A549 (cell line): Measurements from ENCODE around the gene ANTXR2.
"Not testable (repeated sequence)": the region's sequence is repeated elsewhere in the genome, so short reads cannot be mapped to it uniquely, and the experiment has no call there.

ENCODE experiments used
- CTCF ChIP-seq: fragments of >200 bp; sonication (Bioruptor Twin); formaldehyde crosslinking; IDR thresholded peaks from 3 replicates; pipeline ENCODE4 v1.5.1; 2016
- KDM1A ChIP-seq: fragments of 200-600 bp; sonication (generic); IDR thresholded peaks from 2 replicates; pipeline ENCODE4 v1.6.1; 2016; ENCODE audit warnings: low read depth, mild to moderate bottlenecking
- KDM5A ChIP-seq: fragments of 200-600 bp; sonication (generic); IDR thresholded peaks from 2 replicates; pipeline ENCODE4 v1.6.1; 2016; ENCODE audit warnings: antibody characterized with exemption, mild to moderate bottlenecking
- POLR2A ChIP-seq: IDR thresholded peaks from 2 replicates; pipeline ENCODE4 v1.6.1; 2012; ENCODE audit warnings: mild to moderate bottlenecking, low read length
- RFX5 ChIP-seq: fragments of 450-650 bp; IDR thresholded peaks from 2 replicates; pipeline ENCODE4 v1.7.1; 2014; ENCODE audit warnings: antibody characterized with exemption, mild to moderate bottlenecking, moderate library complexity
- TP53 ChIP-seq: fragments of 250-450 bp; sonication (Bioruptor Pico); IDR thresholded peaks from 2 replicates; pipeline ENCODE4 v1.5.0; 2021; ENCODE audit warnings: mild to moderate bottlenecking, moderate library complexity
- ZFP36 ChIP-seq: fragments of 450-650 bp; IDR thresholded peaks from 2 replicates; pipeline ENCODE4 v1.6.1; 2014; ENCODE audit warnings: borderline replicate concordance; ENCODE audit not compliant: partially characterized antibody
- TF ChIP-seq, protein P1 (sequence below): fragments of 150-350 bp; IDR thresholded peaks from 2 replicates; pipeline ENCODE4 v1.6.1; 2014; ENCODE audit warnings: low read depth, mild to moderate bottlenecking, low read length

- TF ChIP-seq RFX5; ZFP36; POLR2A; CTCF; TP53 (CRISPR knock-in tag); KDM5A; KDM1A: not testable (repeated sequence)
- TF ChIP-seq, protein P1, sequence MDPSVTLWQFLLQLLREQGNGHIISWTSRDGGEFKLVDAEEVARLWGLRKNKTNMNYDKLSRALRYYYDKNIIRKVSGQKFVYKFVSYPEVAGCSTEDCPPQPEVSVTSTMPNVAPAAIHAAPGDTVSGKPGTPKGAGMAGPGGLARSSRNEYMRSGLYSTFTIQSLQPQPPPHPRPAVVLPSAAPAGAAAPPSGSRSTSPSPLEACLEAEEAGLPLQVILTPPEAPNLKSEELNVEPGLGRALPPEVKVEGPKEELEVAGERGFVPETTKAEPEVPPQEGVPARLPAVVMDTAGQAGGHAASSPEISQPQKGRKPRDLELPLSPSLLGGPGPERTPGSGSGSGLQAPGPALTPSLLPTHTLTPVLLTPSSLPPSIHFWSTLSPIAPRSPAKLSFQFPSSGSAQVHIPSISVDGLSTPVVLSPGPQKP = not testable (repeated sequence)
Observed at GRCh38 chr4:80121815-80122214, 48.8 kb upstream of the ANTXR2 start.
